Measurements from ENCODE around the gene RDH5. TPM values are rescaled to one million over a fixed set of nuclear protein-coding genes. Genes with fewer than 3 reads are reported as not detected.

Gene RDH5
- total RNA-seq, 1 donor, result 1.9 TPM

DNA sequence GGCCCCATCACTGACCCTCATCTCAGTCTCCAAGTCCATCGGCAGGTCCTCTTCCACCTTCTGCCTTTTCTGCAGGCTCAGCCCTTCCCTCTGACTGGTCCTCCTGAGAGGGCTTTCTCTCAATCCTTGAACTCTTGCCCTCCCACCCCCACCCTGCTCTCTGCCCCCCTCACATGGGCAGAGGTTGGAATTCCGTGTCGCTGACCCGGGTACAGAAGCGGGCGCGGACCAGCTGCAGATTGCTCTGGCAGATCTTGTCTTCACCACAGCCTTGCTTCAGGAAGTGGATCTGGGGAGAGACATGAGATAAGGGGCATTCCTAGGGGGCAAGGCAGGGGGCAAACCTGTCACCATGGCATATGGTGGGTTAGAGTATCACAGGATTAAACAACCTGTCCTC lies 24.8 kb upstream of the RDH5 start:
- DNase-seq (ENCODE audit: low read depth in 2 of 3, low spot score in 2 of 3), result no peak

DNA sequence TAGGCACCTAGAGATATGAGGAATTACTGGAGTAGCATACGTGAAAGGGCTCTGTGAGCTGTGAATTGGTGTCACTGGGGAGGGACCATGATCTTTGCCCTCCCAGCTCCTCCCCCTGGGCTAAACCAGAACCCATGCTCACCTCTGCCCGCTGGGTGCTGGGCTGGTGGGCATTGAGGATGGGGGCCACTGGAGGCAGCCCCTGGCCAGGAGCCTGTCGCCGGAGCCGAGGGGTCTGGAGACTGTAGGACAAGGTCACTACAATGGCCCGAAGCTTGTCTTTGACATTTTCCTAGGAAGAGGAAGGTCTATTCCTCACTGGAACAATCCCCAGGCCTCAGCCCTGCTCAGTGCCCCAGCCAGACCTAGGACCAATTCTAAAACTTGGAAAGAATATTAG lies 24.1 kb upstream of the RDH5 start:
- no peak for DNase-seq (ENCODE audit: low read depth in 2 of 3, low spot score in 2 of 3)

DNA sequence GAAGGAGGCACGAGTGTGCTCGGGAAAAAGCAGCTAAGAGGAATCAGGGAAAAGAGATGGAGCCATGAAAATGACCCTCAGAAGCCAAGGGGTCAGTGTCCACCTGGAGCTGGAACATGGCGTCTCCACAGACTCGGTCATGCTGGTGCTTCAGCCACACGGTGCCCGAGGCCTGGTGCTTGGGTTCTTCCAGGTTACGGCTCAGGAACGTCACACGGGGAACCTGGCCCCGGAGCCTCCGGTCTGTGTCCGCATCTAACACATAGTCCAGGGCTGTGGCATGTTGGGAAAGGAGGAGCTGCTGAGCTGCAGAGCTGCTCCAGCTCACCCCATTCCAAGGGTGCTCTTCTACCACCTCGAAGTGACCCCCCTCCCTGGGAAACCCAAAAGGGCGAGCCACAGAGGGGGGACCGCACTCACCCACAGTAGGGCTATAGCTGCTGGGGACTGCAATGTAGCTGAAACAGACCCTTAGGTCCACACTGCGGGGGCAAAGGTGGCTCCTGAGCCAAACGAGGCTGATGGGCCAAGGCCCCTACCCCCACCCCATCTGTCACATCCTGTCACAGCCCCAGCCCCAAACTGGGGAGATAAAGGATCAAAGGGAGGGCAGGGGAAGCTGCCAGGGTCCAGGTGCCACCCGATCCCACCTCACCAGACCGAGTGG lies 23.3 kb upstream of the RDH5 start:
- no peak for DNase-seq (ENCODE audit: low read depth in 2 of 3, low spot score in 2 of 3)

DNA sequence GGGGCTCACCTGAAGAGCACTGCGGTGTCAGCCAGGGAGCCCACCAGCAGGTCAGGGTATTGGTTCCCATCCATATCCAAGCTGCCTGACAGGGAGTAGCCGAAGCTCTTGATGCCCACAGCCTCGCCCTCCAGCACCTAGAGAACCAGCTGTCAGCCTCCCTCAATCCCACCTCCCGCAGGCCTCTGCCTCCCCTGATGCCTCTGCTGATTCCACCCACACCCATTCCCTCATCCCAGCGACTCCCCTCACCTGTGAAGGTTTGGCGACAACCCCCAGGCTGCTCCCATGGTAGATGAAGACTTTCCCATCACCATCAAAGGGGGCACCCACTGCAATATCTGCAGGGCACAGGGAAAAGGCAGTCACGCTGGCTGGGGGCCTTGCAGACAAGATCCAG lies 22.5 kb upstream of the RDH5 start:
- DNase-seq (ENCODE audit: low read depth in 2 of 3, low spot score in 2 of 3), result no peak

DNA sequence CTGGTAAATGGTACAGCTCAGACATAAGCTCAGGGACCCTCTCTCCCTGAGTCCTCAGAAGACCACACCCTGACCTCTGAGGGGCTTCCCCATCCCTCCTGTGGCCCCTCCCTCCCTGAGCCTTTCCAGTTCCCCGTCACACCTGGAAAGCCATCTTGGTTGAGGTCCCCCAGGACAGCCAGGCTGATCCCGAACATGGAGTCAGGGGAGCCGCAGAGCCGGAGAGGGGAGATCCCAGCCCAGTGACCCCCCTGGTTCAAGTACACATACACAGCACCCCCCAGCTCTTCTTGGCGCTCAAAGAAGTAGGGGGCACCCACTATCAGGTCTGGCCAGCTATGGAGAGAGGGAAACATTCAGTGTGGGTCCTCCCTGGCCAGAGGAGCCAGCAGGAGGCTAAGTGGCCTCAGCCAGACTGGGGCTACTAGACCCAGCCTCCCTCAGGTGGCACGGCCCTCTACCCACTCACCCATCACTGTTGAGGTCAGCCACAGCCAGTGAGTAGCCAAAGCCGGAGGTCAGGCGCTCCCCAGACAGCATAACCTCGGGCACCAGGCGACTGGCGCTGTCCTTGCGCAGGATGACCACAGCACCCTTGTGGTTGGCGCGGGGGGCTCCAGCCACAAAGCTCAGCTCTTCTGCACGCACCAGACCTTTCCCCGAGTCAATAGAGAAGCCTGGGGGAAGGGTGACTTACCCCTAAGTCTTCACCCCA lies 21.8 kb upstream of the RDH5 start:
- DNase-seq (ENCODE audit: low read depth in 2 of 3, low spot score in 2 of 3), result no peak

DNA sequence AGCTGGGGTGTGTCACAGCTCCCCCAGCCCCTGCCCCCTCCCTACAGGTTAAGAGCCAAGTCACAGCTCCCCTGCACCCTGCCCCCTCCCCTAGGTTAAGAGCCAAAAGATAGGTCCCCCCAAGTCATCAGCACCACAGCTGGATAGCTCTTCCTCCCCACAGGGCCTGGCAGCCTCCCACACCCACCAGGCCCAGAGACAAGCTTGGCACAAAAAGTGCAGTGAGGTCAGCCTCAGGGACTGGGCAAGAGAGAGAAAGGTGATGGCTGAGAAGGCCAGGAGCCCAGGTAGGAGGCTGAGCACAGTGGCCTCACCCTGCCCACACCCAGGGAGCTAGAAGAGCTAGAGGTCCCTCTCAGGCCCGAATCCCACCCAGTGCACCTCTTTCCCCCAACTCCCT lies 21.2 kb upstream of the RDH5 start:
- DNase-seq (ENCODE audit: low read depth in 2 of 3, low spot score in 2 of 3), result no peak

DNA sequence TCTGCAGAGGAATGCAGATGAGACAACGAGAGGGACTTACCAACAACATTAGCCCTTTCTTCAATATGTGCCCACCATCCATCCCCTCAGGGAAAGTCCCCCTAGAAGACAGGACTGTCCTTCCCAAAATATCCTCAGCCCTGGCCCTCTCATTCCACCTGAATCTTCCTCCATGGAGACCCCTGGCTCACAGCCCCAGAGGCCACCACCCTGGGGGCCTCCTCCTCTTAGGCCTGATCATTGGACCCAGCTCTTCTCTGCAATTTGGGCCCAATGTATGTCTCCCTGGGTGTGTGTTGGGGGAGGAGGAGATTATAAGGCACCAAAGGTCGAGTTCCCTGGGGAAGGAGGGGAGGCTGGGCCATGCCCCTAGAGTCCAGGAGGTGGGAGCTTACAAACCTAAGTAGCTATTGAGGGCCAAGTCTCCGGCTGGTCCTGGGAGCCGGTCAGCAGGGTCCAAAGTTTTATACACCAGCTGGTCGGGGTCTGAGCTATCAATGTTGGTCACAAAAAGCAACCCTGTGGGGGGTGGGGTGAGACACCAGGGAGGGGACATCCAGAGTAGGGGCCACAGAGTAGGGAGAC lies 20.6 kb upstream of the RDH5 start:
- DNase-seq (ENCODE audit: low read depth in 2 of 3, low spot score in 2 of 3), result no peak

DNA sequence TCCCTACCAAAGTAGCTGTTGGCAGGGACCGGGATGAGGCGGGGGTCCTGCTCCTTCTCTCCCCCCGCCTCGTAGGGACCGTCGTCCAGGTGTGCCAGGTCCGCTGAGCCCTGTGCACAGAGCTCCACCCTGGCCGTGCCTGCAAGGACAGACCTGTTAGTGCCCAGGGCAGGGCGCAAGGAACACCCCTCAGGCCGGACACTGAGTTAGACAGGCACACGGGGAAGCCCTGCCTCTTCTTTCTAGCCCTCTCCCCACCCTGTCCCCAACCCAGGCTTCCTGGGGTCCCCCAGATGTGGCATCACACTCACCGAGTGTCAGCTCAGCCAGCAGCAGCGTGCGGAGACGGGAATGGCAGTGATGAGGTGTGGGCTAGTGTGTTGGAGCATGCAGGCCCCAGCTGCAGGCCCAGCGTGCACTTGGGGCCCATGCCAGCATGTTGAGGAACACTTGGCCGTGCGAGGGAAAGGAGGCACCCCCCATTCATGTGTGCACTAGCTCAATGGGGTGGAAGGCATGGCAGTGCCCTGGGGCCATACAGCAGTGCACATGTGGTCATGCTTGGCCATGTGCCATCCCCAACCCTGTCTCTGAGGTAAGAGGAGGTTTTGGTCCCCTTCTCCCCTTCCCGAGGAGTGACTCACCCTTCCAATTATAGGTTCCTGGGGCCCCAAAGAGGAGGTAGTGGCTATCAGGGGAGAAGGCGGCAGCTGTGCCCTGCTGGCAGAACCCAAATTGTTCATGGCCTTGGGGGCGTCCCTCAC lies 19.8 kb upstream of the RDH5 start:
- no peak for DNase-seq (ENCODE audit: low read depth in 2 of 3, low spot score in 2 of 3)

DNA sequence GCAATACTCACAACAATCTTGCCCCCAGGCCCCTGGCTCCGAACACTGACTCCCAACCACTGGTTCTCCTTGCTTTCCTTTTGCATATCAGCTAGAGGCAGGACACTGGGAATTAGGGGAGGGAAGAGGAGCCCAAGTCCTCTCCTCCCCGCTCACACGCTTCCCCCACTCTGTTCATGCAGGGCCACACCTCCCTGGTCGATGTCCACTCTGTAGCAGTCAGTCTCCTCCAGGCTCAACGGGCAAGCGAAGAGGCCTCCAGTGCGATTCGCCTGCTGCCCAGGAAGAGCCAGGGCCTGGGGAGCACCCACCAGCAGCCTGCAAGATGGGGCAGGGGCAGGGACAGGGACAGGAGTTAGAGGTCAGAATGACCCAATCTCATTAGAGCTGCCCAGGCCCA lies 17.3 kb upstream of the RDH5 start:
- DNase-seq (ENCODE audit: low read depth in 2 of 3, low spot score in 2 of 3), result no peak

DNA sequence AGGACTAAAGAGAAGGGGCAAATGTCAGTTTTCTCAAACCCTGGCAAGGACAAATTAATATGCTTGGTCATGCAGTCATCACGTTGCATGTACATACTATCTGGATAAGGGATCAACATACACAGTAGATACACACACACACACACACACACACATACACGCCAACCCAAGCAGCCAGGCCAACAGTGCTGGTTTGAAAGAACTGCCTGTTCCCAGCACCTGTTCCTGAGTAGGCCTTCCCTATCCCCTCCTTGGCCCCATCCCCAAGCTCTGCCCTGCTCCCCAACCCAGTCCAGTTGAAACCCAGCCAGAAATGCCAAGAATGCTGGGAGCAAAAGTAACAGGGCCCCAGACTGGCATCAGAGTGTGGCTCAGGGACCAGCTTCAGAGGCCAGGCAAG lies 16.9 kb upstream of the RDH5 start:
- DNase-seq (ENCODE audit: low read depth in 2 of 3, low spot score in 2 of 3), result no peak

DNA sequence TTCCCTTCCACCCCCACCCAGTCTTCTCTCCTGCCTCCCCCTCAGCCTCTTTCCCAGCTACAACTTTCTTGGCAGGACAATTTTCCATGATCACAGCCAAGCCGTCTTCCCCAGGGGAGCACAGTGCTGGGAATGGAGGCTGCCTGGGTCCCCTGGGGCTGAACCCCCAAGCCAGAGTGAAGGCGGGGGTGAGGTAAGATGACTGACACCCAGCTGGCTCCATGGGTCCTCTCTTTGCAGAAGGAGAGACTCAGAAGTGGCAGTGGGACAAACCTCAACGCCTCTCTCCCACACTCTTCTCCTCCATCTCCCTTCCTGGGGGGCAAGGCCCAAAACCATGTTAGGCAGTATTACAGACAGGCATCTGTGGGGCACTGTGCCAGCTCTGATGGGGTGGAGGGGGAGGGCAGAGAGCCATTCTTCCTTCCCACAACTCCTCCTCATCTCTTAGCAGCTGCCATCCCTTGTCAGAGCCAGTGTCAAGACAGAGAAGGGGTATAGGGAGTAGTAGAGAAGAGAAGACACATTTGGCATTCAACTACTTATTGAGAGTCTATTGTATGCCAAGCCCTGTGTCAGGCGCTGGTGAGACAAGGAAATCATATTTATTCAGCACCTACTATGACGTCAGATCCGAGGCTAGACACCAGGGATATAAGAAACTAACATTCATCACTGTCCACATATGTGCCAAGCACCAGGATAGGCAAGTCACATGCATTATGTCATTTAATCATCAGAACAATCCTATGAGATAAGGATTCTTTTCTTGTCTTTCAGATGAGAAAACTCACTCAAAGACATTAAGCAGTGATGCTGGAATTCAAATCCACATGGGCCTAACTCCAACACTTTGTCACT lies 16.1 kb upstream of the RDH5 start:
- DNase-seq (ENCODE audit: low read depth in 2 of 3, low spot score in 2 of 3), result no peak

DNA sequence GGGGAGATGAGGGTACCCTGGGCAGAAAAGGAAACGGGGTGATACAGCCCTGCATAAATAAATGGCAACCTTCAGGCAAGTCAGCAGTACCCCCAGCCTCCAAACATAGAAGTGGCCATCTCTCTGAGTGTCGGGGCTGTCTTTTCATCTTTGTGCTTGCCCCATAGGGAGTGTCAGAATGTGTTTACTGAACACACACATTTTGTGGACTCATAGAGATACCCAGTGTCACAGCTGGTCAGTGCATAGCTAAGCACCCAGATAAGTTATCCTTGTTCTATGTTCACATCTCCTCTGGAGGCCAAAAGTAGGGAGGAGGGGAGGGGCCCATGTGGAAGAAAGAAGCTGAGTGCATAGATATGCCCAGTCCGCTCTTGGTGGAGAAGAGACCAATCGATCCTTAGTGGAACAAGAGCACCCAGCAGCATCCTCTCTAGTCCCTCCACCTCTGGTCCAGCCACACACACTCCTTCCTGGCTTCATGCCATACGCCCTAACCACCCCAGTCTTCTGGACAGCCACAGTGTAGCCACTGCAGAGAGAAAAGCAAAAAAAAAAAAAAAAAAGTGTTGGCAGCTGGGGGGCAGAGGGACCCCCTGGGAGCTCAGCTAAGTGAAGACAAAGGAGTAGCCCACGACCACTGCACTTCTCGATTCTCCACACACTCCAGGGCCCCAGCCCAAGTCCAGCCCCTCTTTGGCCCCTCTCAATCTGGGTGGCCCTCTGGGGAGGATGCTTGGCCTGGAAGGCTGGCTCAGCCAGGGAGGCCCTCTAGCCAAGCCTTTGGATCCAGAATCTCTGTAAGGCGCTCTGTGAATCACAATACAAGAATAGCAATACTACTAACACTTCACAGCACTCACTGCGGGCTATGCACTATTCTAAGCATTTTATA lies 15.1 kb upstream of the RDH5 start:
- DNase-seq (ENCODE audit: low read depth in 2 of 3, low spot score in 2 of 3), result no peak

DNA sequence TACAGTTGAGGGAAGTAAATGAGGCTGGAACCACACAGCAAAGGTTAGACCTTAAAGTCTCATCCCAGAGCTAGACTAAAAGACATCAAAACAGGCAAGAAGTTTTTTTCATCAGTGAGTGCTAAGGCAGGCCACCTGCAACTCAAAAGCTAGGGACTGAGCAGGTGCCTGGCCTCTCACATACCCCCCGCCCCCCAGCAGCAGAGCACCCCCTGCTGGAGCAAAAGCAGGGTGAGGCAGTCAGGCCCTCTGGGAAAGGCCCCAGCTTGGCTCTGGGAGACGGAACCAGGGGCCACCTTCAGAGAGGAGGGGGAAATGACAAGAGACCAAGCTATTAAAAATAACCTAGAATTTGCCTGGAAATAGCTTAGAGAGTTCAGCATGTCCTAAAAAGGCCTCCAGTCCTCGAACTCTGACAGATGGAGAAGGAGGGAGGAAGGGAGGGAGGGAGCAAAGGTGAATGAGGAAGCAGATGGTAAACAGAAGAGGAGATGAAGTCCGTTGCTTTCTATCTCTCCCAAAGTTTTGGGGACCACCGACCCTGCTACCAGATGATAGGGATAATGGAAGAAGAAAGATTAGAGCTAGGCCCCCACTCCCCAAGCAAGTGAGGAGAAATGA lies 14.3 kb upstream of the RDH5 start:
- DNase-seq (ENCODE audit: low read depth in 2 of 3, low spot score in 2 of 3), result peak in 1 of 3 donors; percentile 40

DNA sequence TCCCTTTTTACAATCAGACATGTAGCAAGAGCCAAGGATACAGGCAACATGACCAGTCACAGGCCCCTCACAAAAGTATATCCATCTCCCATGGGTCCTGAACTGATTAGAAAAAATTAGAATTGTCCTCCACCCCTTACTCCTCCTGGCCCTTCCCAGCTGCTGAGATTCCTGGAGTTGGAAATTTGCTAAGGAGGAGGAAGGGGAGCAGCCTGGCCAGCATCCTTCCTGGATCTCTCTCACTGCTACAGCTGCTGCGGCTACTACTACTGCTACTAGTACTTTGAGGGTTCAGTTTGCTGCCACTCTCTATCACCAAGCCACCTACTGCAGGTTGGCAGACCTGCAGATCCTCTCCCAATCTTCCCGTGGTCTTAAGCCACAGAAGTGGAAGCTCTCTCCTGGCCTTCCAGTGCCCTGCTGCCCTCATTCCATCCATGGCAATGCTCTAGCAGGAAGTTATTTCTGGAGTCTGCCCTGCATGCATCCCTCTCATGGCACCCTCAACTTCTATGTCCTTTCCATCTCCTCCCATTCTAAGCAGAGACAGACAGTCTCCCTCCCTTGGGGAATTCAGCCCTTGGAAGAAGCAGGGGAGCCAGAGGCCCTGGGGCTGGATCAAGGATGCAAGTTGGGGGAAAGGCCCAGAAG lies 13.5 kb upstream of the RDH5 start:
- DNase-seq (ENCODE audit: low read depth in 2 of 3, low spot score in 2 of 3), result no peak

DNA sequence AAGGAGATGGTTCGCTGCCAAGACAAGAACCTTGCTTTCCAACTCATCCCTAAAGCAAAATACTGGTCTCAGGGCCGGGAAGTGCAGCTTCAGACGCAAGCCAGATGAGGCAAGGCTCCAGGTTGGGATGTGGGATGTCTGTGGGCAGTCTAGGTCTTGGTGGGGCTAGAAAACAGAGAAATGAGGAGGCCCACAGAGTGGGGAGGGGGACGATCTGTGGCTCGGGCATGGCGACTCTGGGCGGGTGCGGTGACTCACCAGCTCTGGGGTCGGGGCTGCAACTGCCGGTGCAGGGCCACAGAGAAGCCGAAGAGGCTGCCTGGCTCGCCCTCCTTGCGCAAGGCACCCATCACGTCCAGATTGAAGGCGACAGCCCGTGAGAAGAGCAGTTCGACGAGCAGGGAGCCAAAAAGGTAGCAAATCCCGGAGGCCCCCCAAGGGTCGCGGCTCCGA lies 12.9 kb upstream of the RDH5 start:
- peak in 1 of 3 donors; percentile 30 for DNase-seq (ENCODE audit: low read depth in 2 of 3, low spot score in 2 of 3)

DNA sequence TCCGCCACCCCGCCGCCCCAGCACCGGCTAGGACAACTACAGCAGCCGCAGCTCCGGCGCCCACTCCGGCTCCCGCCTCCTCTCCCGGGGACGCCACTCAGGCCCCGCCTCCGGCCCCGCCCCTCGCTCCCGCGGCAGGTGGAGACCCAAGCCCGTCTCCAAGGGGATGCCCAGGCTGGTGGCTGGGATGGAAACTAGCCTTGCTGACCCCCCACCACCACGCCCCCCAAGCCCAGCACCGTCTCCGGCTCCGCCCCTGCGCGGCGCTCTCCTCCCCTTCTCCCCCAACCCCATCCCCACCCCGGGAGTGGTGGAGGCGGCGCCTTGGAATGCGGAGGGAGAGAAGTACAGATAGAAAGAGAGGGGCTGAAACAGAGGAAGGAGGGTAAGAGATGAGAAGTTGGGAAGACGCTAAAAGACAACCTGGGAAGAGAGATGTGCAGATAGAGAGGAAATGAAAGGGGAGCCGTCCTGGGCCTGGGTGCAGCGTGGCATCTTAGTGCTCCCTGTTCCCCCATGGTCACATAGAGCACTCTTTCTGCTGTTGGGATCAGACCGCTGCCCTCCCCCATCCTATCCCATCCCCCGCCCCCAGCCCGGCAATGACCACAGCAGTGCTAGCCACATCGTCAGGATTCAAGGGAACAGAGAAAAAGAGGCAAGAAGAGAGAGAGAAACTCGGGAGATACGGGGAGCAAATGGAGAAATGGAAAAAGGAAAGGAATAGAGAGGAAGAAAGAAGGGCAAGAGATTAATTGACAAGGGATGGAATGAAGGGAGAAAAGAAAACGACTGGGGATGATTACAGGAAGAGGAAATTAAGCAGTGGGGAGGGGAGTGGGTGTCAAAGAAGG lies 12.1 kb upstream of the RDH5 start, which contains the start of gene ITGA7:
Gene ITGA7, minus strand, starts transcription at position 64 of the 854 bp plus-strand sequence. CDS start 222 bp downstream, outside the sequence.
- no peak for DNase-seq (ENCODE audit: low read depth in 2 of 3, low spot score in 2 of 3)

DNA sequence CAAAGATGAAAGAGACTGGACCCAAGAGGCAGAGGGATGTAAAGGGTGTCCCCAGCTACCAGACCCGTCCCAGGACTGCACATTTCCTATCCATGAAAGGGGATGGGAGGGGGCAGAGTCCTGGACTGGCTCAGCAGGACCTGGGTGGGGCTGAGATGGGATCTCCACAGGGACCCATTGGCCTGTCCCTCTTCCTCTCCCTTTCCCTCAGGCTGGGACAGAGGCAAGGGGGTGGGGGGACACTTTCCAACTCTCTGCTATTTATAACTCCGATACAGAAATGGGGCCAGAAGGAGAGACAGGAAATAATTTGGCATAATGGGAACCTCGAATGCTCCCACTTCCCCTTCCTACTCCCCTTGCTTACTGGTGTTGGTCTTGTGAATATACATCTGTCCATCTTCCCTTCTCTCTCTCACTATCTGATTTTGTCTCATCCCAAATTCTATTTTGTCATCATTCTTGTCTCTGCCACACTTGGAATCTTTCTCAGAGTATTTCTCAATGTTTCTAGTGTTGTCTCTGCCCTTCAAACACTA lies 11.4 kb upstream of the RDH5 start:
- no peak for DNase-seq (ENCODE audit: low read depth in 2 of 3, low spot score in 2 of 3)
